ENCODE measurements around the gene TMEM207. TPM values are rescaled to one million over a fixed set of nuclear protein-coding genes. Genes with fewer than 3 reads are reported as not detected.

The TMEM207 gene
- total RNA-seq, 1 donor from 2014 or later: not detected

GRCh38 chr3:190446573-190447279 lies 3.0 kb downstream of the TMEM207 start:
- intact Hi-C loops (cut with DNase I): no loop called here

GRCh38 chr3:190444576-190445145 lies 5.0 kb downstream of the TMEM207 start:
- intact Hi-C loops (cut with DNase I): no loop called here
- no peak for DNase-seq (ENCODE audit: low spot score)

More at GRCh38 chr3:190446573-190447279, 3.0 kb downstream of the TMEM207 start:
- DNase-seq (ENCODE audit: low spot score): no peak

GRCh38 chr3:190444006-190444405 lies 5.7 kb downstream of the TMEM207 start:
- no peak for DNase-seq (ENCODE audit: low spot score)
- intact Hi-C loops (cut with DNase I): no loop called here

DNA sequence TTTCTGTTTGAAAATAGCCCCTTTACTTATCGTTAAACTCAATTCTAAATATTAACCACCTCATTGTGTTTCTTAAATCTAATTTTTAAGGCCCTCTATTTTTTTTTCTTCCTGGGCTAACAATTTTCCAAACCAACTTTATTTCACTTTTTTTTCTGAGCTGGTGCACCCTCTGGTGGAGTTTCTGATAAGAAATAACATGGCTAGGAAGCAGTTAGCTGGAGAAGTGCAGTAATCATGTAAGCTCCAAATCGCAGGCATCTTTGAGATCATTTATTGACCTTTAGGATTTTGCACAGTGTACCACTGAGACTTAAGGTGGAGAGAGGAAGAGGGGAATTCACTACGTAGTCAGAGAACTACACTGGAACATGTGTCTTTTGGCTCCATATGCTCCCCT lies 6.4 kb downstream of the TMEM207 start:
- DNase-seq (ENCODE audit: low spot score): no peak
- intact Hi-C loops (cut with DNase I): no loop called here

DNA sequence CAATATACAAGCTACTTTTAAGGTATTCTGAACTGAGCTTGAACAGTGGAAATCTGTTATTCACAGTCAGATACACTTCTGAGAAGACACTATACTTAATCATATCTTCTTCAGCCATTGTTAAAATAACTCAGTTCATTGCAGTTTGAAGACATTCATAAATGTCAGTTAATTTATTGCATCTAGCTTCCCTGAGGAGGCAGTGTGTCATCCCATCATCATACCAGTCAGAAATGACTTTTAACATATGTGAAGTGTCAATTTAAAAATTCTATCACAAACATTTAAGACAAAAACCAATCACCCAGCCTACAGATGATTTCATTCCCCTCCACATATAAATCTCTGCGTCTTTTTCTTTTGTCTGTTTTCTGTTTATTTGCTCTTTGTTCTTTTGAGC lies 7.5 kb downstream of the TMEM207 start:
- intact Hi-C loops (cut with DNase I): no loop called here
- no peak for DNase-seq (ENCODE audit: low spot score)

GRCh38 chr3:190436331-190436730 lies 13.4 kb downstream of the TMEM207 start:
- intact Hi-C loops (cut with DNase I): no loop called here
- no peak for DNase-seq (ENCODE audit: low spot score)

DNA sequence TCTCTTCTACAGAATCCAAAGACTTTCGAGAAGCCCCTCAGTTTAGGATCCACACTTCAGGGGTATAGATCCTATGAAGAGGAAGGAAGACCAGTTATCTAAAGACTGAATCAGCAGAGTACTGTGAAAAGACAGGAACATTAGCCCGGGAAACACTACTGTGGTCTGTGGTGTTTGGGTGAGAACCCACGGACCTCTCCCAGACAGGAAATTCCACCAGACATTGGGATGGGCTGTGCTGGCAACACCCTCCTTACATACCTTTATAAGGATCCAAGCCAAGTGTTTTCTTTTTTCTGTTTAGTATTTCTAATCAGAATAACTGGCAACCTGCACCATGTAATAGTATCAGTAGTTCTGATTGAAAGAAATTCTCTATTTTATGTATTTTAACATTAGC lies 14.1 kb downstream of the TMEM207 start:
- intact Hi-C loops (cut with DNase I): no loop called here
- no peak for DNase-seq (ENCODE audit: low spot score)

DNA sequence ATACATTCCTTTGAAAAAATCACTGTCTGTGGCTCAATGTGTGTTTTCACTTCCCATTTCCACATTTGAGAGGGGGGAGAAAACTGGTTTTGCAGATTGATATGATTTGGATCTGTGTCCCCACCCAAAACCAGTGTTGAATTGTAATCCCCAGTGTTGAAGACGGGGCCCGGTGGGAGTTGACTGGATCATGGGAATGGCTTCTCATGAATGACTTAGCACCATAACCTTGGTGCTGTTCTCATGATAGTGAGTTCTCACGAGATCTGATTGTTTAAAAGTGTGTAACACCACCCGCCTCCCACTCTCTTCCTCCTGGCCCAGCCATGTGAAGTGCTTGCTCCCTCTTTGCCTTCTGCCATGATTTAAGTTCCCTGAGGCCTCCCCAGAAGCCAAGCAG lies 16.1 kb downstream of the TMEM207 start:
- intact Hi-C loops (cut with DNase I): no loop called here
- no peak for DNase-seq (ENCODE audit: low spot score)

- intact Hi-C loops (cut with DNase I): no loop called here
- DNase-seq (ENCODE audit: low spot score): no peak
These were observed 17.5 kb downstream of the TMEM207 start for GRCh38 chr3:190432216-190432615.

- DNase-seq (ENCODE audit: low spot score): no peak
- intact Hi-C loops (cut with DNase I): no loop called here
These were observed 18.8 kb downstream of the TMEM207 start for GRCh38 chr3:190430906-190431305.

DNA sequence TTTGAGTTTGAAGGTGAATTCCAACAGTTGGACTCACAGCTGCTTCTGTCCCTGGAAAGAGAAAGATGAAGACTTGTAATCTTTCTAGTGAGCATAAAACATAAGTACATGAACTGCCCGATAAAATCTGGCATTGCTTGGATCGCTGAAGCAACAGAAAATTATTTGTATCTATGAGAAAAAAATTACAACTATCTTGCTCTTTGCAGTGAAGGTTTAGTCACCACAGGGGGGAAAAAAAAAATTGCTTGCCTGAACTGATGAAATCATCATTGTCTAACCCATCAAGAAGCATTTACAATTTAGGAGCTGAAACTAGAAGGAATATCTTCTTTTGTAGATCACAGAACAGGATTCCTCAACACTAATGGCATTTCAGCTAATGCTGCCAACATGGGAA lies 20.0 kb downstream of the TMEM207 start:
- intact Hi-C loops (cut with DNase I): loop anchor here (10.0 kb wide), 3 partner anchors 85 to 465 kb away; partner anchors contain the start of genes CLDN1 and IL1RAP
- no peak for DNase-seq (ENCODE audit: low spot score)

DNA sequence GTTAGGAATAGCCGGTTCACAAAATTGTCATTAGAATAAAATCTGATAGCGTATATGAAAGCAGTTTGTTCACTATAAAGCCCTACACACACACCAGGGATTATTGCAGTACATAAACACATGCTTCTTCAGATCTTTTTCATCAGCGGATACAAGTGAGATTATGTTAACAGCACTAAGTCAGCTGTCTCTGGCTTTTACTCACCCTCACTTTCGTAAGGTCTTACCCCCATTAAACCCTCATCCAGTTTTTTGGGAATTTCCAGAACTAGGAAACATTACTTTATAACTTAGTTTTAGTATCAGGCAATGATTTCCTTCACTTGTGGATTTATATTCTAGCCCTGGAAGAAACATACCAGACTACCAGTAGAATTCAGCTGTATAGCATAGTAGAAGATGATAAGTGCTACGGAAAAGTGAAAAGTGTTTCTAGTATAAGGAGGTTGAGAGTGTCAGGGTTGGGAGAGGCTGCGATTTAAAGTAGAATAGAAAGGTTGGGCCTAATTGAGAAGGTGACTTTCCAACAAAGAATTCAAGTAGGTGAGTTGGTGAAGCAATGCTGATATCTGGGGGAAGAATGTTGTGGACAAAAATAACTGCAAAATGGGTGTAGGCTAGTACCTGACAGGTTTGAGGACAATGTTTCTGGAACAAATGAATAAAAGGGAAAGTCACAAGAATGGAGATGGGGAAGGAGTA lies 22.7 kb downstream of the TMEM207 start:
- no peak for DNase-seq (ENCODE audit: low spot score)
- intact Hi-C loops (cut with DNase I): loop anchor here (10.0 kb wide), 3 partner anchors 88 to 462 kb away; partner anchors contain the start of genes CLDN1 and IL1RAP

DNA sequence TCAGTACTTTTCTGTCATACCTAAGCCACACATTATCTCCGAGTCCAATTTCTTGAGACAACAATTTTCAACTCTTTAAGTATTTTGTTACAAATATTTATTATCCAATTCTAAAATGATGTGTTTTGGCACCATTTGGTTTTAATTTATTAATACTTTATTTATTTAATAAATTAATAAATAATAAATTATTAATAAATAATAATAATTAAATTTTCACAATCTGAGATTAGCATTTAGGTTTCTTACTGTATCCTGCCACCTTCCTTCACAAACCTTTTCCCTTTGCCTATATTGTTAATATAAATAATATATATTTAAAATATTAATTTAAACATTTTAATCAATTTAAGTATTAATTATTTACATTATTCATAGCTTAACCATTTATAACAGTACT lies 23.9 kb downstream of the TMEM207 start:
- intact Hi-C loops (cut with DNase I): loop anchor here (10.0 kb wide), 3 partner anchors 89 to 461 kb away; partner anchors contain the start of genes CLDN1 and IL1RAP
- DNase-seq (ENCODE audit: low spot score): no peak

DNA sequence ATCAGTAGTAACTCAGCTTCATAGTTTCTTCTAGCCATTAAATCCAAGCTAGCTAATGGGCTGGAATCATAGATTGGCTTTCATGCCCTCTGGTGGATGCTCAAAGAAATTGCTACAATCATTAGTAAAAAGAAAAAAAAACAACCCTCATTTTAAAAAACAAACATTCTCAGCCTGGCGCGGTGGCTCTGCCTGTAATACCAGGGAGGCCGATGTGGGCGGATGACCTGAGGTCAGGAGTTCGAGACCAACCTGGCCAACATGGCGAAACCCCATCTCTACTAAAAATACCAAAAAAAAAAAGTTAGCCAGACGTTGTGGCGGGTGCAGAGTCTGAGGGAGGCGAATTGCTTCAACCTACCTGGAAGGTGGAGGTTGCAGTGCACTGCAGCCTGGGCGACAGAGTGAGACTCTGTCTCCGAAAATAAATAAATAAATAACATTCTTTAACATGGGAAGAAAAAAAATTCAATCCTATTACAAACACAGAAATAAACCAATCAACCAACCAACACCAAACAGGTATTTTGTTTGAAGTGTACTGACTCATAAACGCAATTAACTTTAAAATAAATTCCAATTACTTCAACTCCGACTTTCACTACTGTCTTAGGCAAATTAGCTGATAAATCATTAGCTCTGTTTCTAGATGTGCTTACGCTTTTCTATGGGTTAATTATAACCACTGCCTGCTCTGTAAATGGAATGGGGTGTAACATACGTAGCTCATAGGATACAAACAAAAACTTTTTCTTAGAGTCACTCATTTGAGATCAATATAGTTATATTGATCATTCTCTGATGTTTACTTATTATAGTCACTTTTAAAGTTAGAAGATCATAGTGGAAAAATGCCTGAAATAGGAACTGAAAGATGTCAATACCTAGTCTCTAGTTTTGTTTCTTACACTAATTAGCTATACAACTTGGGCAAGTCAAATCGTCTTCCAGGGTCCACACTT lies 24.9 kb downstream of the TMEM207 start:
- intact Hi-C loops (cut with DNase I): loop anchor here (10.0 kb wide), 3 partner anchors 90 to 460 kb away; partner anchors contain the start of genes CLDN1 and IL1RAP
- no peak for DNase-seq (ENCODE audit: low spot score)

GRCh38 chr3:190424108-190424477 lies 25.6 kb downstream of the TMEM207 start:
- intact Hi-C loops (cut with DNase I): loop anchor here (10.0 kb wide), 3 partner anchors 91 to 459 kb away; partner anchors contain the start of genes CLDN1 and IL1RAP

DNA sequence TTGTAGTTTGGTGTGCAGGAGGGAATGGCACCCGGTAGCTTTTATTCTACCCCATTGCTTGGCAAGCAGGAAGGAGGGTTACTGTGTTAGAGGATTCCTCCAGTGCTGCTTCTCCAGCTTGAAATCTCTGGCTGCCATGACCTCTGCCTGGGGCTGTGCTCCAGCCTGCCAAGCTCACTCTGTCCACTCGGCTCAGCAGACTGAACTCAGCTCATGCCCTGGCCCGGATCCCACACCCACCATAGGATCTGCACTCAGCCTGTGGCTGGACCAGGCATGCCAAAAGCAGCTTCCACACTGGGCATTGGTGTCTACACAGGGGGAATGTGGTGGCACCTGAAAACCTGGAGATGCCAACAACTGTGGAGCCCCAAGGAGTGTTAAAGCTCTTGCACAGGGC lies 35.4 kb downstream of the TMEM207 start:
- intact Hi-C loops (cut with DNase I): no loop called here

More at GRCh38 chr3:190424108-190424477, 25.6 kb downstream of the TMEM207 start:
- no peak for DNase-seq (ENCODE audit: low spot score)

GRCh38 chr3:190404715-190405114 lies 45.0 kb downstream of the TMEM207 start:
- no peak for DNase-seq (ENCODE audit: low spot score)
- intact Hi-C loops (cut with DNase I): no loop called here

More for the DNA sequence above, 35.4 kb downstream of the TMEM207 start:
- no peak for DNase-seq (ENCODE audit: low spot score)

DNA sequence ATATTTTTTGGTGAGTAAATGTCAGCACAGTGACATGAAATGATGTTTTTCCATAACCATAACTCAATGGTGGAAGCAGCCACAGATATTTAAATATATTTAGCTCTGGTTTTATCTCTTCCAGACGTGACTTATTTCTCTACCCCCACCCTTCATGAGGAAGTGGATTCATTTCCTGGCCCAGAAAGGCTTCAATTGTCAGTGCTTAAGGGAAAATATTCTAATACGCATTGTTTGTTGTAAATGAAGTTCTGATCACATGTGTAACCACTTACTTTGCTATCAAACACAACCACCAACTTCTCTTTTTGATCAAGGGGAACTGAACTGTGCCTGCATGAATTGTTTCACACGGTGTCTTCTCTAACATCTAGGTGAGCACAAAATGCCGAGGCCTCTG lies 47.7 kb downstream of the TMEM207 start:
- no peak for DNase-seq (ENCODE audit: low spot score)

GRCh38 chr3:190399677-190400076 lies 50.0 kb downstream of the TMEM207 start:
- DNase-seq (ENCODE audit: low spot score): no peak
- intact Hi-C loops (cut with DNase I): no loop called here

More for the DNA sequence above, 47.7 kb downstream of the TMEM207 start:
- intact Hi-C loops (cut with DNase I): no loop called here
